HG03060 (cell line): Measurements from ENCODE around the gene TAS2R4.
"Not testable (repeated sequence)": the region's sequence is repeated elsewhere in the genome, so short reads cannot be mapped to it uniquely, and the experiment has no call there.

Source experiments
- ATAC-seq: cut with Tn5 transposase; IDR thresholded peaks from one replicate; pipeline ENCODE4 v1.9.1; 2021; ENCODE audit warnings: low read depth, moderate number of reproducible peaks; ENCODE audit not compliant: unreplicated experiment

Gene TAS2R4

DNA sequence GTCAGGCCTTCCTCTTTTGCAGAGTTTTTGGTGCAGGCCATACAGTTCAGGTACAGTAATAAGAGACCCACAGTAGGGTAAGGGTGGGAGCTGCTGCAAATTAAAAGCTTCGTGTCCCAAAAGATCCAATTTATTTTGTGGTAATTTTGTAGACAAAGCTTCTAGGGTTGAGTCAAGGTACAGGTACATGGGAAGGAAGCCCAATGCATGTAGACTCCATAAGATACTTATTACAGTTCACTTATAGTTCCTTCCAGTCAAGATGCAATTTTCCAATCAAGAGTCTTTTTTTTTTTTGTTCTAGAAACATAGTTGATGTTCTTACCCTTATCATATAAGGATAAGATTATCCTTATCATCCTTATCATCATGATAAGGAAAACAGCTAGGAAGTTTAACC lies at the start of gene TAS2R4:
TSS of gene TAS2R4 (plus strand) at position 301 of the 400 bp plus-strand sequence. CDS start 1,815 bp downstream, outside the sequence.
- no peak for ATAC-seq

GRCh38 chr7:141729020-141729419 lies 47.5 kb upstream of the TAS2R4 start:
- no peak for ATAC-seq

GRCh38 chr7:141731476-141732149 lies 44.9 kb upstream of the TAS2R4 start:
- no peak for ATAC-seq

GRCh38 chr7:141737118-141737835 lies 39.2 kb upstream of the TAS2R4 start:
- ATAC-seq, result no peak

- peak; percentile 93 for ATAC-seq
Observed at GRCh38 chr7:141737836-141738591, 38.5 kb upstream of the TAS2R4 start, which contains the start of gene SSBP1. Gene SSBP1 (plus strand): TSS chr7:141738358. CDS start chr7:141739167, 809 bp downstream.

GRCh38 chr7:141738592-141739013 lies 37.9 kb upstream of the TAS2R4 start:
- ATAC-seq, result no peak

- no peak for ATAC-seq
Observed at GRCh38 chr7:141739250-141739649, 37.2 kb upstream of the TAS2R4 start.

DNA sequence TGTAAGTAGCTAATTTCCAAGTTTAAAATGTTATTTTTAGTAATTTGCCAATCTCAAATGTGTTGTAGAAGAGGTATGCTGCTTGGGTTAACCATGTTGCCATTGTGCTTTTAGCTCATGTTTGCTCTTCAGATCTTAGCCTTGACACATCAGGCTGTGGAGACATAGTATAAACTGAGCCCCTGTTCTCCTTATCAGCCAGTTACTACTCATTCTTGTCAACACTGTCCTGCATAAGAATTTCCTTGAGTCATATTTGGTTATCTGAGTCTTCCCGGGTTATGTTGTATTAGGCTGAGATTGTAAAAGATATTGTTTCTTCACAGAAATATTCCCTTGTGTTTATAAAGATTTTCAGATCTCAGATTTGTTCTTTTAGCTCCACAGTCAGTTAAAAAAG lies 34.2 kb upstream of the TAS2R4 start:
- no peak for ATAC-seq

DNA sequence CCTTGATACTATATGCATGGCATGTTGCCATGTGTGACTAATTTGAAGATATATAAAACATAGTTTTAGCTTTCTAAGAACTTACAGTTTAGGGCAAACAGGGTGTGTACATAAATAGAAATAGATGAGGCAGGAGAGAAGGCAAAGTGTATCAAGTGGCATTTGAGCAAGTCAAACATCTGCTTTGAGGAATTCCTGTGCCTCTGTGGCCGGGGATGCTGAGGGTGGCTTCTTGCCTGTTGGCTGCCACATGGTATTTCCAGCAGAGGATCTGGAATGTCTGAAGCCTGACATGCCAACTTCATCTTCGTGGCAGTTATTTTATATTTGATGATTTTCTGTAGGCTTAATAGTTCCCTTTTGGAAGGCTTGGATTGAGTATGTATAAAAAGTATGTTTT lies 32.3 kb upstream of the TAS2R4 start:
- ATAC-seq, result no peak

GRCh38 chr7:141748396-141748795 lies 28.1 kb upstream of the TAS2R4 start:
- ATAC-seq, result no peak

- not testable (repeated sequence) for ATAC-seq
Observed at GRCh38 chr7:141751904-141752303, 24.6 kb upstream of the TAS2R4 start.

DNA sequence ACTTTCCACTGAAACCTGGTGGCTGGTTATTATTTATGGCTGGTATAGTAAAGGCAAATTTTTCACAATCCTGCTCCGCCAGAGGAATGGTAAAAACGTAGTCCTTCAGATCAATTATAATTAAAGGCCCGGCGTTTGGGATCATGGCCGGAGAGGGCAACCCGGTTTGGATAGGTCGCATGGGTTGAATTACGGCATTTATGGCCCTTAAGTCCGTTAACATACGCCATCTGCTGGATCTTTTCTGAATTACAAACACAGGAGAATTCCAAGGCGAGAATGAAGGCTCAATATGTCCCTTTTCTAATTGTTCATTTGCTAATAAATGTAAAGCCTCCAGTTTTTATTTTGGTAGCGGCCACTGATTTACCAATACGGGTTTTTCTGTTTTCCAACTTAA lies 23.8 kb upstream of the TAS2R4 start:
- no peak for ATAC-seq

DNA sequence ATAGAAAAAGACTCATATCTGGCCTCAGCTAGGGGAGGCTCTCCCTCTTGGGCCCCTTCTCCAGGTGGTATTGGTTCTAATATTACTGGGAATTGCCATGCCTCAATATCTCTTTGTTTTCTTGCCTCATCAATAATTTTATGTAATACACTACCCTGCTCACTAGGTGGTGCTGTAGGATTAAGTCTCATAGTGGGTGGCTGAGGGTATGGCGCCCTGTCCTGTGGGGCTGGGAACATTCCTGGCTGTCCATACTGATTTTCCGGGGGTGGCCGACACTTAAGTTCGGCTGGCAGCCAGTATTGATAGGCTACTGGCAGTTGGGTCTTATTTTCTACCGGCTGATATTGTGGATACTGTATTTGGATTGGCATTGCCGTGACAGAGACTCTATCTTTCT lies 21.5 kb upstream of the TAS2R4 start:
- ATAC-seq, result no peak

- no peak for ATAC-seq
Observed at GRCh38 chr7:141763797-141764196, 12.7 kb upstream of the TAS2R4 start, which contains the start of gene TAS2R3. Gene TAS2R3 (plus strand): TSS chr7:141764097. CDS start chr7:141764159, 62 bp downstream.

GRCh38 chr7:141770083-141770583 lies 6.3 kb upstream of the TAS2R4 start:
- not testable (repeated sequence) for ATAC-seq

DNA sequence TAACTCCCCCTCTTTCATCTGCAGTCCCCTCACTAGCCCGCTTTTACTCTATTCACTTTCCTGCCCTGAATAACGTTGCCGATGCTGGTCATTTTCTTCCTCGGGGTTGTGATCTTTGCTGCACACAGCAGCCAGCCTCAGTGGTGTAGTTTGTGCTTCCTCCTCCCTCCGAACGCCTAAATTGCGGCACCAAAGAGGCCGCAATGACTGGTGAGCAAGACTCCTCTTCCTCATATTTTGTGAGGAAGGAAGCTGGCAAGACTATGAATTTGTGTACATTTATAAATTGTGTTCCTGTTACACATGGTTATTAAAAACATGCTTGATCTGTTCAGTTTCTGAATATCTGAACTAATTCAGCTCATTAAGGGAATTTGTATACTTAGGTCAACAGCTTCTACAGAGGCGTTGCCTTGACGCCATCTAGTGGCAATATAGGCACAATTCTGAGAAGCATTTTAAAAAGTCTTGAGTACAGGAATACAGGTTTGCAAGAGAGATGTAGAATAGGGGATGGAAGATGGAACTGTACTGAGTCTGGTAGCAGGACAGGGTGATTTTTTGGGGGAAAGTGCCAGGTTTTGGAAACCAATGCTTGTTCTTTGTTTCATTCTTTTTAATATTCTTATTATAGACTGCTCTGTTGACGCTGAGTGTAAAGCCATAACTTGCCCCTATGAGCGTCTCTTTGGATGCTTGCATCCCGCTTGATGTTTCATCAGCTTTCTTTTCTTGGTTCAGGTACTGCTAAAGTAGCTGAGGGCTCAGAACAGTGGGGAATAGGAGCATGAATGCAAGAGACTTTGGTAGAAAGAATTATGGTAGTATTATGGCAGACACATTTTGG lies 9.5 kb downstream of the TAS2R4 start:
- peak; percentile 68 for ATAC-seq

- ATAC-seq, result no peak
Observed at GRCh38 chr7:141788296-141788695, 11.8 kb downstream of the TAS2R4 start.

GRCh38 chr7:141789917-141790316 lies 13.4 kb downstream of the TAS2R4 start, which contains the start of gene TAS2R5:
Gene TAS2R5 (plus strand): TSS chr7:141790217. CDS start chr7:141790362, 145 bp downstream.
- no peak for ATAC-seq

DNA sequence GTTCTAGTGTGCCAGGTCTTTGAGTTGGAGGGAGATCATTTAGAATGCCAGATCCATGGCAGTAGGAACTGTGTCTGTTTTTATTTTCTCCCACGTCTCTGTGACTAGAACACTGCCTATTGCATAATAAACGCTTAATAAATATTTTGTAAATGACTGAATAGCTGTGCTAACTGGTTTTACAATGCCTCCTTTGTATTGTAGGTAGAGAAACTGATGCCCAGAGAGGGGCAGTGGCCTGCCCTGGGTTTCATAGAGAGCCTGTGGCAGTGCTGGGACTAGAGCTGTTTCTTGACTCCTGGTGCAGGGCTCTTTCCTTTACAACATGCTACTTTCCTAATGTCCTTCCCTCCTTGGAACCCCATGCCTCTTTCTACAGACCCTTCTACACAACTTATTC lies 16.1 kb downstream of the TAS2R4 start:
- no peak for ATAC-seq

- no peak for ATAC-seq
Observed at GRCh38 chr7:141820067-141820466, 43.6 kb downstream of the TAS2R4 start.
